ENCODE measurements around the gene CCDC9B.

The CCDC9B gene

GRCh38 chr15:40340740-40341400, at the start of gene CCDC9B:
Gene CCDC9B (minus strand): TSS chr15:40340939. CDS start chr15:40340819, 120 bp downstream.
- DNase-seq (ENCODE audit: low spot score), result no peak

GRCh38 chr15:40389824-40390595, 49.3 kb upstream of the CCDC9B start:
- no peak for DNase-seq (ENCODE audit: low spot score)

GRCh38 chr15:40388941-40389823, 48.4 kb upstream of the CCDC9B start:
- DNase-seq (ENCODE audit: low spot score), result no peak

GRCh38 chr15:40386480-40386879, 45.7 kb upstream of the CCDC9B start:
- DNase-seq (ENCODE audit: low spot score), result no peak

GRCh38 chr15:40382580-40383456, 42.1 kb upstream of the CCDC9B start, which contains the start of gene KNSTRN:
Gene KNSTRN (plus strand): TSS chr15:40382721. CDS start chr15:40382836, 115 bp downstream.
- peak; percentile 93 for DNase-seq (ENCODE audit: low spot score)

- DNase-seq (ENCODE audit: low spot score), result no peak
Measured at GRCh38 chr15:40381818-40382529, 41.2 kb upstream of the CCDC9B start.

- no peak for DNase-seq (ENCODE audit: low spot score)
Measured at GRCh38 chr15:40380636-40381035, 39.9 kb upstream of the CCDC9B start.

GRCh38 chr15:40379853-40380252, 39.1 kb upstream of the CCDC9B start:
- DNase-seq (ENCODE audit: low spot score), result no peak

GRCh38 chr15:40379374-40379773, 38.6 kb upstream of the CCDC9B start:
- DNase-seq (ENCODE audit: low spot score), result no peak

GRCh38 chr15:40377606-40378005, 36.9 kb upstream of the CCDC9B start:
- no peak for DNase-seq (ENCODE audit: low spot score)

GRCh38 chr15:40372981-40373380, 32.2 kb upstream of the CCDC9B start:
- DNase-seq (ENCODE audit: low spot score), result no peak

- no peak for DNase-seq (ENCODE audit: low spot score)
Measured at GRCh38 chr15:40369971-40370370, 29.2 kb upstream of the CCDC9B start.

- DNase-seq (ENCODE audit: low spot score), result no peak
Measured at GRCh38 chr15:40369474-40369869, 28.7 kb upstream of the CCDC9B start.

GRCh38 chr15:40368719-40369473, 28.2 kb upstream of the CCDC9B start:
- DNase-seq (ENCODE audit: low spot score), result no peak

- DNase-seq (ENCODE audit: low spot score), result peak; percentile 90
Measured at GRCh38 chr15:40367686-40368611, 27.2 kb upstream of the CCDC9B start.

GRCh38 chr15:40367371-40367685, 26.6 kb upstream of the CCDC9B start:
- DNase-seq (ENCODE audit: low spot score), result no peak

- DNase-seq (ENCODE audit: low spot score), result no peak
Measured at GRCh38 chr15:40366457-40367370, 26.0 kb upstream of the CCDC9B start.
